T follicular helper cell (primary cell): ENCODE measurements around the gene CAPN15.

Experiments used
- DNase-seq: peaks from one replicate; pipeline ENCODE4 v3.0.0-alpha.2; 2020; ENCODE audit warnings: low read depth

Gene CAPN15

GRCh38 chr16:578232-578869 lies 50.8 kb downstream of the CAPN15 start:
- DNase-seq = no peak

- peak; percentile 37 for DNase-seq
These were observed 51.4 kb downstream of the CAPN15 start for GRCh38 chr16:578870-579405.

GRCh38 chr16:580141-580945 lies 52.8 kb downstream of the CAPN15 start:
- DNase-seq = no peak

- no peak for DNase-seq
These were observed 53.5 kb downstream of the CAPN15 start for GRCh38 chr16:580946-581498.

GRCh38 chr16:582218-582613 lies 54.7 kb downstream of the CAPN15 start:
- DNase-seq = no peak

GRCh38 chr16:582614-583331 lies 55.3 kb downstream of the CAPN15 start:
- no peak for DNase-seq

GRCh38 chr16:583470-583814 lies 55.9 kb downstream of the CAPN15 start:
- no peak for DNase-seq

- no peak for DNase-seq
These were observed 56.5 kb downstream of the CAPN15 start for GRCh38 chr16:583815-584591.

- no peak for DNase-seq
These were observed 57.8 kb downstream of the CAPN15 start for GRCh38 chr16:585351-585750.

- no peak for DNase-seq
These were observed 58.6 kb downstream of the CAPN15 start for GRCh38 chr16:586047-586644.

GRCh38 chr16:586645-587590 lies 59.4 kb downstream of the CAPN15 start:
- DNase-seq = no peak

GRCh38 chr16:588639-588888 lies 61.1 kb downstream of the CAPN15 start:
- DNase-seq = peak; percentile 64

GRCh38 chr16:588889-589657 lies 61.6 kb downstream of the CAPN15 start:
- peak; percentile 98 for DNase-seq

GRCh38 chr16:589658-590187 lies 62.2 kb downstream of the CAPN15 start, which contains the start of gene RAB40C:
Gene RAB40C (plus strand): TSS chr16:590066. CDS start chr16:590292, 226 bp downstream.
- peak; percentile 99 for DNase-seq

GRCh38 chr16:590188-590814 lies 62.8 kb downstream of the CAPN15 start:
- DNase-seq = no peak

- DNase-seq = no peak
These were observed 63.3 kb downstream of the CAPN15 start for GRCh38 chr16:590815-591200.

GRCh38 chr16:591231-591630 lies 63.7 kb downstream of the CAPN15 start:
- DNase-seq = no peak

GRCh38 chr16:591892-592517 lies 64.5 kb downstream of the CAPN15 start:
- DNase-seq = no peak
